Pancreas (tissue), 10 donors: Measurements from ENCODE around the gene ADGRV1. TPM values are rescaled to one million over a fixed set of nuclear protein-coding genes. Genes with fewer than 3 reads are reported as not detected.

Experiments
- ATAC-seq, 4 donors: fragments of 200-7000 bp; cut with Tn5 transposase; one replicate each; pipeline versions ENCODE4 v1.8.0 to v1.9.1; 2020; ENCODE audit warnings: mild to moderate bottlenecking in 4 of 4, moderate library complexity in 4 of 4
- DNase-seq, 6 donors: peaks; one replicate each; pipeline ENCODE4 v3.0.0-alpha.2; 2020
- FAIRE-seq: peaks from 2 replicates; lab custom pipeline; 2012; peaks lifted over from hg19 to GRCh38; lab: Jason Lieb, UNC
- H3K27ac ChIP-seq, 4 donors: fragments of 200-600 bp; sonication (generic); 1 replicate in 3 of 4; 2 replicates in 1 of 4; pipeline versions ENCODE4 v1.5.0 to v1.8.0; 2020
- H3K27me3 ChIP-seq, 4 donors: fragments of 200-600 bp; one replicate each; pipeline ENCODE4 v1.8.0; 2021
- H3K36me3 ChIP-seq, 3 donors: fragments of 200-600 bp; sonication (generic) in 1 of 3; one replicate each; pipeline versions ENCODE4 v1.5.0 to v1.8.0; 2020 to 2021
- H3K4me1 ChIP-seq, 3 donors: fragments of 200-600 bp; one replicate each; pipeline ENCODE4 v1.8.0; 2021
- H3K4me3 ChIP-seq, 4 donors: fragments of 200-600 bp; sonication (generic) in 2 of 4; one replicate each; pipeline versions ENCODE4 v1.5.0 to v1.8.0; 2020 to 2021
- H3K9me3 ChIP-seq, 4 donors: fragments of 200-600 bp; one replicate each; pipeline ENCODE4 v1.8.0; 2021
- WGBS, 2 donors: extraction: QIAGEN DNeasy Blood & Tissue Kit; methylation state at CpG; one replicate each; pipeline ENCODE4 v1.1.7; 2013; 5-methylcytosine and 5-hydroxymethylcytosine counted together
- intact Hi-C, 3 donors: fragments of 100-400 bp; cut with DNase I; formaldehyde crosslinking; loops; one replicate each; pipeline versions ENCODE4 v1.11.1 to v1.14.2; 2022
- polyA plus RNA-seq, 2 donors: library from polyadenylated mRNA; stranded (reverse); fragments of 200-250 nt; gene quantifications; one replicate each; pipeline ENCODE4 v1.2.3, GENCODE V29; 2013
- total RNA-seq, 6 donors: library from RNA; stranded (reverse); fragmentation: NEBNext Ultra II Directional in 4 of 6; extraction: Animal tissue kit (Norgen Biotek cat#: 25700) in 4 of 6; gene quantifications; one replicate each; pipeline versions ENCODE4 v1.2.1 to v1.2.4, GENCODE V29; 2021 to 2023
- TF ChIP-seq, protein P1 (sequence below), 4 donors: fragments of 200-600 bp; sonication (generic) in 3 of 4; IDR thresholded peaks; one replicate each; pipeline versions ENCODE4 v1.5.0 to v1.8.0; 2021; ENCODE audit warnings: antibody characterized with exemption in 4 of 4
- donor health status: healthy with polysubstance abuse.
- donor health status: DM: no; HTN: no; CAD: no; lungs with moderate emphysema.
- donor health status: DM: no; HTN: no; CAD: no.
- donor health status: control.
- donor health status: control.
- donor health status: Bipolar disorder and iron deficiency.
- donor health status: DM: yes; HTN: yes; CAD: no.
- donor health status: DM: no; HTN: no; CAD: no.
- donor health status: DM: no; HTN: no; CAD: no.
- donor health status: DM: yes; HTN: yes; CAD: no.

Gene ADGRV1
- total and polyA plus RNA-seq, 8 donors: 3.9 to 6.9 (median 5.4) TPM

DNA sequence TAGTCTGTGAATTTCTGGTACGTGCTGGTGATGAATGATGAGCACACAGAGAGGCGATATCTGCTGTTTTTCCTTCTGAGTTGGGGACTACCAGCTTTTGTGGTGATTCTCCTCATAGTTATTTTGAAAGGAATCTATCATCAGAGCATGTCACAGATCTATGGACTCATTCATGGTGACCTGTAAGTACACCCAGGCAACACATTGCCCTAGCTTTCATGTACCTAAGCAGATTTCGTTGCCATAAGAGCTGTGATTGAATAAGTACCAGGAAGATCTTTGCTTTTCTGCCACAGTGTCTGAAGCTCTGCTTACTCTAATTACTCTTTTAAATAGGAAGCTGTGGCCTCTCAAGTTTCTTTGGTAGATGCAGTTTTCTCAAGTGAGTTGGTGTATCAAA is 426.7 kb downstream of the ADGRV1 start:
- Histone ChIP-seq H3K36me3 (no peaks in the 10 kb centered on the region), H3K27ac (no peak overlapping the region), H3K27me3 (no peaks in the 10 kb centered on the region), H3K4me3 (no peak overlapping the region), H3K4me1 (no peaks in the 10 kb centered on the region), H3K9me3 (no peaks in the 10 kb centered on the region)
- FAIRE-seq: no peak
- ATAC-seq: no peak
- intact Hi-C loops: no loop called here
- DNase-seq: no peak
- 84 to 88% methylated on average over 3 of the region's 3 CpGs for WGBS, 2 donors
- TF ChIP-seq, protein P1, sequence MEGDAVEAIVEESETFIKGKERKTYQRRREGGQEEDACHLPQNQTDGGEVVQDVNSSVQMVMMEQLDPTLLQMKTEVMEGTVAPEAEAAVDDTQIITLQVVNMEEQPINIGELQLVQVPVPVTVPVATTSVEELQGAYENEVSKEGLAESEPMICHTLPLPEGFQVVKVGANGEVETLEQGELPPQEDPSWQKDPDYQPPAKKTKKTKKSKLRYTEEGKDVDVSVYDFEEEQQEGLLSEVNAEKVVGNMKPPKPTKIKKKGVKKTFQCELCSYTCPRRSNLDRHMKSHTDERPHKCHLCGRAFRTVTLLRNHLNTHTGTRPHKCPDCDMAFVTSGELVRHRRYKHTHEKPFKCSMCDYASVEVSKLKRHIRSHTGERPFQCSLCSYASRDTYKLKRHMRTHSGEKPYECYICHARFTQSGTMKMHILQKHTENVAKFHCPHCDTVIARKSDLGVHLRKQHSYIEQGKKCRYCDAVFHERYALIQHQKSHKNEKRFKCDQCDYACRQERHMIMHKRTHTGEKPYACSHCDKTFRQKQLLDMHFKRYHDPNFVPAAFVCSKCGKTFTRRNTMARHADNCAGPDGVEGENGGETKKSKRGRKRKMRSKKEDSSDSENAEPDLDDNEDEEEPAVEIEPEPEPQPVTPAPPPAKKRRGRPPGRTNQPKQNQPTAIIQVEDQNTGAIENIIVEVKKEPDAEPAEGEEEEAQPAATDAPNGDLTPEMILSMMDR (IDR thresholded peaks at IDR 0.05): no peak

- no peak overlapping the region for H3K27ac ChIP-seq
- DNase-seq: no peak
- no peak for FAIRE-seq
- no peak overlapping the region for H3K4me3 ChIP-seq
- intact Hi-C loops: no loop called here
- H3K27me3 ChIP-seq: no peaks in the 10 kb centered on the region
- H3K9me3 ChIP-seq: no peaks in the 10 kb centered on the region
- TF ChIP-seq, protein P1 (IDR thresholded peaks at IDR 0.05): no peak
- 90 to 92% methylated on average over 4 of the region's 4 CpGs for WGBS, 2 donors
- no peaks in the 10 kb centered on the region for H3K36me3 ChIP-seq
- H3K4me1 ChIP-seq: no peaks in the 10 kb centered on the region
- ATAC-seq: no peak
Measured at GRCh38 chr5:90987726-90988125, 429.1 kb downstream of the ADGRV1 start.

GRCh38 chr5:90991201-90991600 is 432.6 kb downstream of the ADGRV1 start:
- no peaks in the 10 kb centered on the region for H3K4me1 ChIP-seq
- 96 to 98% methylated on average over 1 of the region's 1 CpG for WGBS, 2 donors
- FAIRE-seq (no peak), DNase-seq (no peak), ATAC-seq (no peak)
- no peak overlapping the region for H3K4me3 ChIP-seq
- H3K9me3 ChIP-seq: no peaks in the 10 kb centered on the region
- no peaks in the 10 kb centered on the region for H3K27me3 ChIP-seq
- intact Hi-C loops: no loop called here
- TF ChIP-seq, protein P1 (IDR thresholded peaks at IDR 0.05): no peak
- no peaks in the 10 kb centered on the region for H3K36me3 ChIP-seq
- H3K27ac ChIP-seq: no peak overlapping the region

DNA sequence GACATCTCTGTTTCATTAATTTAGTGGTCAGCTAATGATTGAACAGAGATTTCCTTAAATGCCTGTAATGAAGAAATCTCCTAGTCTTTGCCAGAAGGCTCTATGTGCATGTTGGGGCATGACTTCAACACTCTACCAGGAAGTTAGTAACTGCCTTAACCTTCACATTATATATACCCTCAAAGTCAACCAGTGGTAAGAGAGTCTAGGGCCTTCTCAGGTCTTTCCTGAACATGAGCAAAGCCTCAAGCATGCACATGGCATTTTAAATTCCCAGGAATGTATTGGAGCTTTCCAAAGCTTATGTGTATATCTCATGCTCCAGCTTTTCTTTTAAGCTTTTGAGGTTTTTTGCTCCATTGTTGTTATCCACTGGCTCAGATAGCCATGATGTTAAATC is 436.2 kb downstream of the ADGRV1 start:
- Histone ChIP-seq H3K27me3 (no peaks in the 10 kb centered on the region), H3K4me1 (no peaks in the 10 kb centered on the region), H3K27ac (no peak overlapping the region), H3K36me3 (no peaks in the 10 kb centered on the region), H3K4me3 (no peak overlapping the region), H3K9me3 (no peaks in the 10 kb centered on the region)
- ATAC-seq (no peak), DNase-seq (no peak), FAIRE-seq (no peak)
- TF ChIP-seq, protein P1 (IDR thresholded peaks at IDR 0.05): no peak
- intact Hi-C loops: no loop called here

DNA sequence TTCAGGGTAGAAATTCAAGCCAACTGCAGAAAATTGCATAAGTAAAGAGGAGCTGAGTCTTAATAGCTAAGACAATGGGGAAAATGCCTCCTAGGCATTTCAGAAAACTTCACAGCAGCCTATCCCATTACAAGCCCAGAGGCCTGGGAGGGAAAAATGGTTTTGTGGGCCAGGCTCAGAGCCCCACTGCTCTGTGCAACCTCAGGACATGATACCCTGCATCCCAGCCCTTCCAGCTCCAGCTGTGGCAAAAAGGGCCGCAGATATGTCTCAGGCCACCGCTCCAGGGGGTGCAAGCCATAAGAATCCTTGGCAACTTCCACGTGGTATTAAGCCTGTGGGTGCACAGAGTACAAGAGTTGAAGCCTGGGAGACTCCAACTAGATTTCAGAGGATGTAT is 437.5 kb downstream of the ADGRV1 start:
- Histone ChIP-seq H3K4me1 (no peaks in the 10 kb centered on the region), H3K4me3 (no peak overlapping the region), H3K36me3 (no peaks in the 10 kb centered on the region), H3K27me3 (no peaks in the 10 kb centered on the region), H3K9me3 (no peaks in the 10 kb centered on the region), H3K27ac (no peak overlapping the region)
- intact Hi-C loops: no loop called here
- no peak for ATAC-seq
- TF ChIP-seq, protein P1 (IDR thresholded peaks at IDR 0.05): no peak
- no peak for DNase-seq
- 89 to 93% methylated on average over 3 of the region's 3 CpGs for WGBS, 2 donors
- FAIRE-seq: no peak
